ENCODE results near the gene NUMBL. TPM values are rescaled to one million over a fixed set of nuclear protein-coding genes. Genes with fewer than 3 reads are reported as not detected.

NUMBL gene
- total RNA-seq, 1 experiment from 2014 or later = 14.5 TPM

DNA sequence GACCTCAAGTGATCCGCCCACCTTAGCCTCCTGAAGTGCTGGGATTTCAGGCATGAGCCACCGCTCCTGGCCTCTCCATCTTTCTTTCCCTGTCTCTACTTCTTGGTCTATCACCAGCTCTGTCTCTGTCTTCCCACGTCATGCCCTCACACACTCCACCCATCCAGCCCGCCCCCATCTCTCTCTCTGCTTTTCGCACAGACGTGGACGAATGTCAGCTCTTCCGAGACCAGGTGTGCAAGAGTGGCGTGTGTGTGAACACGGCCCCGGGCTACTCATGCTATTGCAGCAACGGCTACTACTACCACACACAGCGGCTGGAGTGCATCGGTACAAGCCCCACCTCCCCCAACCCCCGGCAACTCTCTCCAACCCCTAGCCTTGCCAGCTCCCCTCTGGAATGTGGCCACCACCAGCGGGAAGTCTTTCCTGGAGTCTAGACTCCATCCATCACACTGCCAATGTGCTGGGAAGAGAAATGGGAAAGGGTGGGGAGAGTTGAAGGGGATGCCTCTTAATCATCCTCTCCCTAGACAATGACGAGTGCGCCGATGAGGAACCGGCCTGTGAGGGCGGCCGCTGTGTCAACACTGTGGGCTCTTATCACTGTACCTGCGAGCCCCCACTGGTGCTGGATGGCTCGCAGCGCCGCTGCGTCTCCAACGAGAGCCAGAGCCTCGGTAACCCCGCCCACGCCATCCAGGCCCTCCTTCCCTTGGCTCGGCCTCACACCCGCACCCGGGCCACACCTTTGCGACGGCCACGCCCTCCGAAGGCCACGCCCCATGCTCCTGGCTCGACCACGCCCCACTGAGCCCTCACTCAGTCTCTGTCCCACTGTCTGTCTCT lies 66.8 kb downstream of the NUMBL start:
- intact Hi-C loops (cut with micrococcal nuclease) = no loop called here
- no peaks in the 10 kb centered on the region for H3K9me3 ChIP-seq (ENCODE audit: low read length)
- ChIA-PET CTCF (no interaction called here), POLR2A (ENCODE audit: unreplicated experiment) (no interaction called here)
- H3K4me1 ChIP-seq (ENCODE audit: insufficient read depth, low read length) = no peaks in the 10 kb centered on the region
- H3K79me2 ChIP-seq (ENCODE audit: low read length) = no peaks in the 10 kb centered on the region
- peak; percentile 85 for DNase-seq
- no peaks in the 10 kb centered on the region for H3F3A ChIP-seq (ENCODE audit: low read length, unreplicated experiment)
- no peak overlapping the region for H3K9ac ChIP-seq (ENCODE audit: low read length)
- BruUV-seq (replicated peaks) = no TSS peak
- no peak overlapping the region for H3K4me3 ChIP-seq (ENCODE audit: low read length)
- ATAC-seq = peak; percentile 96
- TF ChIP-seq EZH2phosphoT487 (IDR thresholded peaks at IDR 0.05; ENCODE audit: borderline replicate concordance, low read length) (no peak), EZH2 (IDR thresholded peaks at IDR 0.05; ENCODE audit: low read length, unreplicated experiment) (no peak)
- TF ChIP-seq, protein P1, sequence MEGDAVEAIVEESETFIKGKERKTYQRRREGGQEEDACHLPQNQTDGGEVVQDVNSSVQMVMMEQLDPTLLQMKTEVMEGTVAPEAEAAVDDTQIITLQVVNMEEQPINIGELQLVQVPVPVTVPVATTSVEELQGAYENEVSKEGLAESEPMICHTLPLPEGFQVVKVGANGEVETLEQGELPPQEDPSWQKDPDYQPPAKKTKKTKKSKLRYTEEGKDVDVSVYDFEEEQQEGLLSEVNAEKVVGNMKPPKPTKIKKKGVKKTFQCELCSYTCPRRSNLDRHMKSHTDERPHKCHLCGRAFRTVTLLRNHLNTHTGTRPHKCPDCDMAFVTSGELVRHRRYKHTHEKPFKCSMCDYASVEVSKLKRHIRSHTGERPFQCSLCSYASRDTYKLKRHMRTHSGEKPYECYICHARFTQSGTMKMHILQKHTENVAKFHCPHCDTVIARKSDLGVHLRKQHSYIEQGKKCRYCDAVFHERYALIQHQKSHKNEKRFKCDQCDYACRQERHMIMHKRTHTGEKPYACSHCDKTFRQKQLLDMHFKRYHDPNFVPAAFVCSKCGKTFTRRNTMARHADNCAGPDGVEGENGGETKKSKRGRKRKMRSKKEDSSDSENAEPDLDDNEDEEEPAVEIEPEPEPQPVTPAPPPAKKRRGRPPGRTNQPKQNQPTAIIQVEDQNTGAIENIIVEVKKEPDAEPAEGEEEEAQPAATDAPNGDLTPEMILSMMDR (conservative IDR thresholded peaks at IDR 0.05; ENCODE audit: low read depth, low read length) = no peak
- no peaks in the 10 kb centered on the region for H3K27me3 ChIP-seq (ENCODE audit: low read length)
- peak overlapping the region; percentile 50; the same call in 1 of the 2 replicates for H2AFZ ChIP-seq (ENCODE audit: low read length)
- peak overlapping the region; percentile 67 for H3K4me2 ChIP-seq (ENCODE audit: low read length)
- no peaks in the 10 kb centered on the region for H3K36me3 ChIP-seq (ENCODE audit: low read depth, low read length)
- no peaks in the 10 kb centered on the region for H4K20me1 ChIP-seq (ENCODE audit: low read length)
- no peaks in the 10 kb centered on the region for H3K9me2 ChIP-seq (replicated peaks; ENCODE audit: low read length)
- H3K27ac ChIP-seq (ENCODE audit: low read length) = no peak overlapping the region

DNA sequence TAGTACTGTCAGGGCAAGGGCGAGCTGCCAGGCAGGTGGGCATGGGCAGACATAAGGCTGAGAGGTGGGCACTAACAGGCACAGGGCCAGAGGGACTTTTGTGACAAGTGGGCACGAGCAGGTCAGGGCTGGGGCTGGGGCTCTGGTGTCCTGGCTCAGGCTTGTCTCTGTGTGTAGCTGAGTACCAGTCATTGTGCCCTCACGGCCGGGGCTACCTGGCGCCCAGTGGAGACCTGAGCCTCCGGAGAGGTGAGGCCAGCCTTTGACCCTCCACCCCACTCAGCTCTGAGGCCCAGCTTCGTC lies 67.7 kb downstream of the NUMBL start:
- H2AFZ ChIP-seq (ENCODE audit: low read length) = no peak overlapping the region
- intact Hi-C loops (cut with micrococcal nuclease) = no loop called here
- no peaks in the 10 kb centered on the region for H3K36me3 ChIP-seq (ENCODE audit: low read depth, low read length)
- no peaks in the 10 kb centered on the region for H4K20me1 ChIP-seq (ENCODE audit: low read length)
- H3K4me2 ChIP-seq (ENCODE audit: low read length) = no peak overlapping the region
- no peak for DNase-seq
- ChIA-PET POLR2A (ENCODE audit: unreplicated experiment) (no interaction called here), CTCF (no interaction called here)
- no peaks in the 10 kb centered on the region for H3K79me2 ChIP-seq (ENCODE audit: low read length)
- ATAC-seq = no peak
- H3K27me3 ChIP-seq (ENCODE audit: low read length) = no peaks in the 10 kb centered on the region
- H3K4me1 ChIP-seq (ENCODE audit: insufficient read depth, low read length) = no peaks in the 10 kb centered on the region
- H3K27ac ChIP-seq (ENCODE audit: low read length) = no peak overlapping the region
- H3K4me3 ChIP-seq (ENCODE audit: low read length) = no peak overlapping the region
- H3K9me3 ChIP-seq (ENCODE audit: low read length) = no peaks in the 10 kb centered on the region
- H3K9me2 ChIP-seq (replicated peaks; ENCODE audit: low read length) = no peaks in the 10 kb centered on the region
- no peaks in the 10 kb centered on the region for H3F3A ChIP-seq (ENCODE audit: low read length, unreplicated experiment)
- no TSS peak for BruUV-seq (replicated peaks)
- no peak overlapping the region for H3K9ac ChIP-seq (ENCODE audit: low read length)
- TF ChIP-seq, protein P1 (conservative IDR thresholded peaks at IDR 0.05; ENCODE audit: low read depth, low read length) = no peak
- TF ChIP-seq EZH2phosphoT487 (IDR thresholded peaks at IDR 0.05; ENCODE audit: borderline replicate concordance, low read length) (no peak), EZH2 (IDR thresholded peaks at IDR 0.05; ENCODE audit: low read length, unreplicated experiment) (no peak)

DNA sequence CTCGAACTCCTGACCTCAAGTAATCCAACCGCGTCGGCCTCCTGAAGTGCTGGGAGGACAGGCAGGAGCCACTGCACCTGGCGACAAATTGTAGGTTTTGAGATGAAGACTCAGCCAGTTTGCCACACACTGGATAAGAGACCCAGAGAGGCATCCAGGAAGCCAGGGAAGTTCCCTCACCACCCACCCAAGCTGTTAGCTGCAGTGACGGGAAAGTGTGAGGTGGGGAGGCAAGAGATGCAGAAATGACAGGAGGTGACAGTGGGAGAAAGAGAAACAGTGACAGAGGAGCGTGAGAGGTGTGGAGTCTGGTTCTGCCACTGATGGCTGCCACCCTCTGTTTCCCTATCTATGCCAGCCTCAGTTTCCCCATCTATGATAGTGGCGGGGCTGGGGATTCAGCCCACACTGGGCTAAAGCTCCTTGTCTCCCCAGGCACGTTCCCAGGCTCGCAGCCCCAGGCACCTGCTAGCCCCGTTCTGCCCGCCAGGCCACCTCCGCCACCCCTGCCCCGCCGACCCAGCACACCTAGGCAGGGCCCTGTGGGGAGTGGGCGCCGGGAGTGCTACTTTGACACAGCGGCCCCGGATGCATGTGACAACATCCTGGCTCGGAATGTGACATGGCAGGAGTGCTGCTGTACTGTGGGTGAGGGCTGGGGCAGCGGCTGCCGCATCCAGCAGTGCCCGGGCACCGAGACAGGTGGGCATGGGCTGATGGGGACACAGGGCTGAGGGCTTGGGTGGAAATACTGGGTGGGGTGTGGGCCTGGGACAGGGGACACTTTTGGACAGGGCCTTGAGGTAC lies 68.3 kb downstream of the NUMBL start:
- CTCF ChIA-PET = no interaction called here
- POLR2A ChIA-PET (ENCODE audit: unreplicated experiment) = no interaction called here
- no peaks in the 10 kb centered on the region for H3K27me3 ChIP-seq (ENCODE audit: low read length)
- no peaks in the 10 kb centered on the region for H3K79me2 ChIP-seq (ENCODE audit: low read length)
- H3K4me2 ChIP-seq (ENCODE audit: low read length) = no peak overlapping the region
- no TSS peak for BruUV-seq (replicated peaks)
- no peaks in the 10 kb centered on the region for H3K4me1 ChIP-seq (ENCODE audit: insufficient read depth, low read length)
- no peak overlapping the region for H3K9ac ChIP-seq (ENCODE audit: low read length)
- no peaks in the 10 kb centered on the region for H3F3A ChIP-seq (ENCODE audit: low read length, unreplicated experiment)
- intact Hi-C loops (cut with micrococcal nuclease) = no loop called here
- ATAC-seq = no peak
- H3K9me2 ChIP-seq (replicated peaks; ENCODE audit: low read length) = no peaks in the 10 kb centered on the region
- H3K27ac ChIP-seq (ENCODE audit: low read length) = no peak overlapping the region
- DNase-seq = no peak
- no peak overlapping the region for H3K4me3 ChIP-seq (ENCODE audit: low read length)
- no peaks in the 10 kb centered on the region for H4K20me1 ChIP-seq (ENCODE audit: low read length)
- H3K36me3 ChIP-seq (ENCODE audit: low read depth, low read length) = no peaks in the 10 kb centered on the region
- TF ChIP-seq, protein P1 (conservative IDR thresholded peaks at IDR 0.05; ENCODE audit: low read depth, low read length) = no peak
- TF ChIP-seq EZH2phosphoT487 (IDR thresholded peaks at IDR 0.05; ENCODE audit: borderline replicate concordance, low read length) (no peak), EZH2 (IDR thresholded peaks at IDR 0.05; ENCODE audit: low read length, unreplicated experiment) (no peak)
- H2AFZ ChIP-seq (ENCODE audit: low read length) = no peak overlapping the region
- H3K9me3 ChIP-seq (ENCODE audit: low read length) = no peaks in the 10 kb centered on the region

Measured in PC-3 (cell line).